ENCODE data around the gene KRTAP10-6.
"Not testable (repeated sequence)": the region's sequence is repeated elsewhere in the genome, so short reads cannot be mapped to it uniquely, and the experiment has no call there.

The KRTAP10-6 gene

DNA sequence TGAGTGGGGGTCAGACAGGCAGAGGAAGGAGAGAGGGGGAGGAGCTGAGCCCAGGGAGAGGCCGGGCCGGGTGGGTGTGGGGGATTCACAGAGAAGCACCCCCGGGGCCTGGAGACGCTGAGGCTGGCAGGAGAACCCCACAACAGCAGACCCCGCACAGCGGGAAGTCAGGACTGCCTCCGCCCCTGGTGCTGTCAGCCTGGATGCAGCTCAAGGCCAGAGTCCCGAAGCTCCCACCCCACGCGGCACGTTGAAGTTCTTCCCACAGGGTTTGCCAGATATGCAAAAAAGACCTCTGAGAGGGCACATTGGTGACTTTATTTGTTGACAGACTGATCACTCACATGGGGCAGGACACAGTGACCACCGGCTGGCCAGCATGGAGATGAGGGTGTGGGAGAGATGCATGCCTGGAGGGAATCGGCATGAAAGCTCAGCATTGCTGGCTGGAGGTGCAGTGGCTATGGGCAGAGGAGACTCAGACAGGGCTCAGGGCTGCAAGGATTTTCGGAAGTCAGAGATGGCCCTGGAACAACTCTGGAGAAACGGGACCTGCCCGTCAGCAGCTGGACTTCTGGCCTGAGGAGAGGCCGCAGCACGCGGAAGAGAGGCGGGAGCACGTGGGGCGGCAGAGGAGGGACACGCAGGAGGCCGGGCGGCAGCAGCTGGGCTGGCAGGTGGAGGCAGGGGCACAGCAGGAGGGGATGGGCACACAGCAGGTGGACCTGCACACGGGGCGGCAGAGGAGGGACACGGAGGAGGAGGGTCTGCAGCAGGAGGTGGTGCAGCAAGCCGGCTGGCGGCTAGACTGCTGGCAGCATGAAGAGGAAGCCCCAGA, 34.6 kb downstream of the KRTAP10-6 start:
- DNase-seq = no peak

DNA sequence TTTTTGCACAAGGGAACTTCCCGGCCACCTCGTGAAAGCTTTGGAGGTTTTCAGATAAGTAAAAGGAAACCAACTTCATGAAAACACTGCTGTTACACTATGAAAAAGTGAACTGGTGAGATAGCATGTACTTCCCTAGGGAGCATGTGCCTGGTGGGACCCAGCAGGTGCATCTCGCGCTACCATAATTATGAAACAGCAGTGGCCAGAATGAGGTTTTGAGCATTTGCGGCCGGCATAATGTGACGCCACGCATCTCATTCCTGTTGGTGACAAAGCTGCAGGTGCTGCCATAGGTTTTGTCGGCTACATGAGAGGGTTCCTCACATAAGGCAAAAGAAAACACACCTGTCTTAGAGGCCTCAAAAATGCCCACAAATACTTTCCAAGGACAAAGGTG, 35.4 kb downstream of the KRTAP10-6 start:
- DNase-seq = no peak

DNA sequence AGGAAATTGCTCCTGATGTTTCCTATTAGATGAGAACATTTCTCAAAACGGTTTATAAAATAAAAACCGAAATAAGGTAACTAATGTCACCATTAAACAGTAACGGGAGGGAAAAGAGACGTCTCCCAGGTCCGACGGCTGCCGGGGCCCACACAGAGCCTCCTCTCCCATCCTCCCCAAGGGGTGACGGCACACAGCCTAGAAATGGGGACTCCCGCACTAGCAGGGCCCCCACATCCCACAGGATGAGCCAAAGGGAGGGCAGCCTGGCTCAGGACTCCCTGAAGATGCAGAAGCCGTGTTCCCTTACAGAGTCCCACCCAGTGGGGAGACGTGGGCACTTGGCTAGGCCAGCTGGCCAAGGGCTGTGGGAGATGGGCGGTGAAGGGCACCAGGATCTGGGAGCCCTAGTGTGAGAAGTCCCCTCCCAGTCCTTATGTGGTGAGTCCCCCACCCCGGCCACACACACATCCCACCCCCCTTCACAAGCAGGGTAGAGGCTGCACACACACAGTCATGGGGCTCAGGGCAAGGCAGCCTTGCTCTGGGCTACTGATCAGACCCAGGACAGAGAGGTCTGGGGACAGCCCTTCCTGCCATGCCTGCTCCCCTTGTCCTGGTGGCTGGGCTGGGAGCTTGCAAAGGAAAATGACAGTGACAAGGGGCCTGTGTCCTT, 37.0 kb downstream of the KRTAP10-6 start:
- DNase-seq = no peak

DNA sequence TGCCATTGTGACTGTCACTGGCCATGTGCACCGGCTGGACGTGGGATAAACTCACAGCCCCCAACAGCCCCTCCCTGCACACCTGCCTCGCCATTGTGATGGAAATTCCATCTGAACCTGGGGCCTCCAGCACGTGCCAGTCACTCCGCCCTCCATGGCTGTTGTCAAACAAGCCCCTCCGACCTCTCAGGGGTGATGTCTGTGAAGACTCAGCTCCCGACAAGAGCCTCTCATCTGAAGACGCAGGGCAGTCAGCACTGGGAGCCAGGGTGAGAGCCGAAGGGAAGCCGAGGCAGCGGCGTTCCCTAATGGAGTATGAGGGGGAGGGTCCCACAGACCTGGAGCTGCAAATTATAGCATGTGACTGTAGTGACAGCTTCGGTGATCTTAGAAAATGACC, 39.6 kb downstream of the KRTAP10-6 start:
- DNase-seq = no peak

DNA sequence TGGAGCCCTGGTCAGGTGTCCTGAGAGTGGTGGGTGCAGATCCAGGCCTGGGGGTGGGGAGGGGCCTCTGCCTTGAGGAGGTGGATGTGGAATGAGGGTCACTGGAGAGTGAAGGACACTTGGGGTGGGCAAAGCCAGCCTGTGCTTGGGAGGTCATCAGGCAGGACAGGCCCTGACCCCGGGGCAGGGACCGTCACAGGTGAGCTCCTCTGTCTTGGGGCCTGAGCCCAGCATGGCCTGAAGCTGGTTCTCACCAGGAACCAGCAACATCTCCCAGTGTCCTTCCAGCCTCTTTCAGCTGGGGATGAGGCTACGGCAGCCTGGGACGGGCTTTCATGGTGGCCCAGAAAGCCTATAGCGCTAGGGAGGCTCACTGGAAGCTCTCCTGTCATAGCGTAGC, 40.2 kb downstream of the KRTAP10-6 start:
- no peak for DNase-seq

DNA sequence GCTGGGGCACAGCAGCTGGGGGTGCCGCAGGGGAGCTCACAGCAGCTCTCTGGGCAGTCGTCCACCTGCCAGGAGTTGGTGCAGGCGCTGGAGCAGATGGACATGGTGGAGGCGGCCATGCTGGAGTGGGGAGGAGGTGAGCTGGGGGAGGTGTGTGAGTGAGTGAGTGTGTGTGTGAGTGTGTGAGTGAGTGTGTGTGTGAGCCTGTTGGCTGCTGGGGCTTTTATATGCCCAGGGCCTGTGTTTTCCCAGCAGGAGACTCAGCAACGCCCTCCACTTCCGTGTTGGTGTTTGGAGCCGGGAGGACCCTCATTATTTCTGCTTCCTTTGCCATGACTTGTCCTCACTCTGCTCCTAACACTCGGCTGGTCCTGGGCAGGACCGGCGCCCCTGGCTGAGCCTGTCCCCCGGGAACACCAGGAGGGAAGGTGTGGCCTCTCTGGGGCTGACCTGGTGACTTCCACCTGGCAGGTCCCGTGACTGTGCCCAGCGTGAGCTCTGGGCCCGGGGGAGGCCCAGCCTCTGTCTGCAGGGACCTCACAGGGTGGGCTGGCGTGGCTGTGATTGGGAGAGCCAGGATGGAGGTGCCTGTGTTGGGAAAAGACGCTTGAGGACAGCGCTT, 40.9 kb downstream of the KRTAP10-6 start, which contains the start of gene KRTAP10-2:
TSS of gene KRTAP10-2 (minus strand) at position 166 of the 622 bp plus-strand sequence. CDS start at position 119, 47 bp downstream.
- no peak for DNase-seq

DNA sequence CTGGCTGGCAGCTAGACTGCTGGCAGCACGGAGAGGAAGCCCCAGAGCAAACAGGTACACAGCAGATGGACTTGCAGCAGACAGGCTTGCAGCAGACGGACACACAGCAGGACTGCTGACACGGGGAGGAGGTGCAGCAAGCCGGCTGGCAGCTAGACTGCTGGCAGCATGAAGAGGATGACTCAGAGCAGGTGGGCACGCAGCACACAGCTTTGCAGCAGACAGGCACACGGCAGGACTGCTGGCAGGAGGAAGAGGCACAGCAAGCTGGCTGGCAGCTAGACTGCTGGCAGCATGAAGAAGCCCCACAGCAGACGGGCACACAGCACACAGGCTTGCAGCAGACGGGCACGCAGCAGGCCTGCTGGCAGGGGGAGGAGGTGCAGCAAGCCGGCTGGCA, 41.5 kb downstream of the KRTAP10-6 start:
- no peak for DNase-seq

DNA sequence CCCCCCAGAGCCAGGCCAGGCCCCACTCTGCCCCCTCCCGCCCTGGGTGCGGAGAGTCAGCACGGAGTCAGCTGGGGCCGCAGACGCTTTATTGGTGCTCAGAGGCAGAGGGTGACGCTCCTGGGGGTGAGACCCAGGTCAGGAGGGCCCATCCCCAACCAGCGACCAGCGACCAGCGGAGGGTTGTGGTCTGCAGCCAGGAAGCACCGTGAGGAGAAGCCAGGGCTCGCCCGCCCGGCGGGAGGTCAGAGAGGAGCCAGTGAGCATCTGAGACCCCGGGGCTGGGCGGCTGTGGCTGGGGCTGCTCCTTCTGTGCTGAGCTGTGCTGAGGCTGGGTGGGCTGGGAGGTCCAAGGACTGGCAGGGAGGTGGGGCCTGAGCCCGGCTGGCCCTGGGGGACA, 42.0 kb downstream of the KRTAP10-6 start:
- DNase-seq = not testable (repeated sequence)

DNA sequence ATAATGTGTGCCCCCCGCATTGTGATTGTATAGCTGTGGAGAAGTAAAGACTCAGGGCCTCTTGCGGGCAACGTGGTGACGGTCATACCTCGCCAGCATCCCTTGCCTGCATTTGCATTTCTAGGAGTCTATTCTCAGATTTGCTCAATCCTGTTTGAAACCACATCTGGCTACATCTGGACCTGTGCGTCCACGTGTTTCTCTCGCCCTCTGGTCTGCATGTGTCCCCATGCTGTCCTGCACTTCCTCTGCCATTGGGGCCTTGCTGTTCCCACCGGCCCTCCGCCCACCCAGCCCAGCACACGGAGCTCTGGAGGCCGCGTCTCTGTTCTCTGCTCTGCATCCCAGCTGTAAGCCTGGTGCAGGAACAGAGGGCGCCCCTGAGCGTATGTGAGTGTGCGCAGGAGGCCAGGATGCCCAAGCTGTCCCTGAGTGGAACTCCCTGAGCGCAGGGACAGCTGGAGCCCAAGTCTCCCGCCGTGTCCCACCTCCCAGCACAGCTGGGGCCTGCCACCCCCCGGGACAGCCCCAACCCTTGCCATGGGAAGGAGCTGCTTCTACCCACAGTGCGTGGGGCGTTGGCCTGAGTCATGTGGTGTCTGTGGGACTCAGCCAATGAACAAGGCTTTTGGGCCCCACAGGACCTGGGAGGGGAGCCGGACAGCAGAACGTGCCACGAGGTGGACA, 42.6 kb downstream of the KRTAP10-6 start:
- DNase-seq = no peak

DNA sequence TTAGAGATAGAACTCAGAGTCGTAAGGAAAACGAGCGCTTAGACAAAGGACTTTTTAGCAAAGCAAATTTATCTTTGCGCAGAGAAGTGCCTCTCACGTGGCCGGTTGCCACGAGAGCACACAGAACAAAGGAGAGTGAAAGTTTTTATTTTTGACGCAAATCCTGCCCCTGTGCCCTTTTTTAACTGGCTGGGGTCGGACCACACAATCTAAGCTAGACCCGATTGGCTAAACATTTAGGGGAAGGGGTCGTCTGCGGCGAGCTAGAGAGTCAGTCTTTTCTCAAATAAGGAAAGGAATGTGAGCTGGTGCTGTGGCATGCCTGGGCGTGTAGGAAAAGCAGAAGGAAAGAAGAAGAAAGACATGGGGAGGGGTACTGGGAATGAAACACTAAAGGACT, 43.4 kb downstream of the KRTAP10-6 start:
- DNase-seq = no peak

DNA sequence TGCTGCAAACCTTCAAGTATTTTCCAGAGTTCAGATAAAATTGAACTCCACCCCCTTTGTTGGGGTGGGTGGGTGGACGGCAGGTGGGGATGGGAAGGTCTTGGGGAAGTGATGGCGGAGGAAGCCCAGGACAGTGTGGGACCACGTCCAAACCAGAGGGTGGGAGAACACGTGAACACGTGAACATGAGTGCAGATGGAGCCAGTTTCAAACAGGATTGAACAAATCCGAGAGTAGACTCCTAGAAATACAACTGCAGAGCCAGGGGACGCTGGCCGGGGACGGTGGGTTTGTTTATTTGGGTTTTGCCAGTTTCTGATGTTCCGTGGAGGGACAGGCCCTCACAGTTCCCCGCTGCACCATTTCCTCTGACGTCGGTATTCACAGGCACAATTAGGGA, 43.9 kb downstream of the KRTAP10-6 start:
- no peak for DNase-seq

DNA sequence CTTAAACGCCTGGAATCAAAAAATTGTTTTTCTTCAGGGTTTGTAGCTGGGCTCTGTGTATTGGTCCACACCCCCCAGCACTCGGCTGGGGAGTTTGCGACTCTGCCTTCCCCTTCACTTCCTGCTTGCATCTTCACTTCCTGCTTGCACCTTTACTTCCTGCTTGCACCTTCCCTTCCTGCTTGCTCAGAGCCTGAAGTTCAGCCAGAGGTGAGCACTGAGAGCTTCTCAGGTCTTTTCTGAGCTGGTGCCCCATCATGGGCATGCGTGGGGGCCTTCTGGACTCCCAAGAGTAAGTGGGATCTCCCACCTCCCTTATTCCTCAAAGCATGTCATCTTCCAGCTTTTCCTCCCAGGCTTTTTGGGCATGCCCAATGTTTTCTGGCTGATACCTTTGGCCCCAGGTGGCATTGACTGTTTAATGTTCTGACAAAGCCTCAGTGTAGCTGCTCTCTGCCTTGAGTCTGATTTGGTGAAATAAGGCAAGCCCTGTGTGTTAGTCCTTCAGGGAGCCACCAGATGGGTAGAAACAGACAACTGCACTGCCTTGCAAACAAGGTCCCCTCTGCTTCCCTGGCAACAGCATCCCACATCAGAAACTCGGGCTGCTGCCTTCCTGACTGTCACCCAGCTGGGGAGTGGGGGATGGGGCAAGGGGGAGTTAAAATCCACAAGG, 44.5 kb downstream of the KRTAP10-6 start:
- no peak for DNase-seq

DNA sequence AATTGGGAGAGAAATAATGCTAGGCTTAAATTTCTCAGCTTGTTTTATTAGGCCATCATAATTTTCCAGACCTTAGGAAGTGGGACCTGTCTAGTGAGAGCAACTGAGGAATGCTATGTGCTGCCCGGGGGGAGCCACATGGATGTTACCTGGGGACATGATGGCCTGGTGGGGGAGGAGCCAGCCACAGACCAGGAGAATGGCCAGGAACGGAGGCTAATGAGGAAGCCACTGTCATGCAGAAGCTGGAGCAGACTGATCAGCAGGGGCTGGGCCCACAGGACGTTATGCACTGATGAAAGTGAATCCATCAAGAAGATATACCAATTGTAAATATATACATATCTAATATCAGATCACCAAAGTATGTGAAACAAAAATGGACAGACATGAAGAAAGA, 47.7 kb downstream of the KRTAP10-6 start:
- no peak for DNase-seq

DNA sequence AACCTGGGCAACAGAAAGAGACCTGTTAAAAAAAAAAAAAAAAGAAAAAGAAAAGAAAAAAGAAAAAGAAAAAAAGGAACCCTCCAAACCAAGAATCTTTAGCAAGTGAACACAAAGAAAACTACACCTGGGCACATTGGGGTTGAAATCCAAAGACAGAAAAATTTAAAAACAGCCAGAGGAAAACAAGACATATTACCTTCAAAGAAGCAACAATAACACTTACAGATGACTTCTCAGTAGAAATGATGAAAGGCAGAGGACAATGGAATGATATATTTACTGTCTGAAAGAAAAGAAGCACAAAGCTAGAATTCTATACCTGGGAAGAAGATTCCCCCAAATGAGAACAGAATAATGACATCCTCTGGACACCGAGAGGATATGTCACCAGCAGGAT, 49.6 kb downstream of the KRTAP10-6 start:
- no peak for DNase-seq

All from effector CD4-positive, alpha-beta T cell (primary cell).